ENCODE data around the gene THBS4.

Gene THBS4

DNA sequence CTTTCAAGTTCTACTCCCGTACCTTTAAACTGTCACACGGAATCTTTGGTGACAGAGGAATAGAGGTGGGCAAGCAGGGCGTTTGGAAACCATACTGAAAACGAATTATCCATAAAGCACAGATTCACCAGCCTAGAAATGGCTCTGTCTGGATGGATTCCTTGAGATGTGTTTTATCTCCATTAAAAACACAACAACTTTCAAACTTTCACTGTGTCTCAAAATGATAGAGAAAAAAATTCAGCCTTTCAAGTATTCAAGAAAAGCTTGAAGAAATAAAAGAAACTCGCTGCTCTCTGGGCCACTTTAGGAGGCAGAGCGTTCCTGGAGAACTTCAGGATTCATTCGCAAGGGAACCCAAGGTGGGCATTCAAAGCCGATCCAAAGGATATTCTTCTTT, 589 bp upstream of the THBS4 start:
- TF ChIP-seq, protein P1, sequence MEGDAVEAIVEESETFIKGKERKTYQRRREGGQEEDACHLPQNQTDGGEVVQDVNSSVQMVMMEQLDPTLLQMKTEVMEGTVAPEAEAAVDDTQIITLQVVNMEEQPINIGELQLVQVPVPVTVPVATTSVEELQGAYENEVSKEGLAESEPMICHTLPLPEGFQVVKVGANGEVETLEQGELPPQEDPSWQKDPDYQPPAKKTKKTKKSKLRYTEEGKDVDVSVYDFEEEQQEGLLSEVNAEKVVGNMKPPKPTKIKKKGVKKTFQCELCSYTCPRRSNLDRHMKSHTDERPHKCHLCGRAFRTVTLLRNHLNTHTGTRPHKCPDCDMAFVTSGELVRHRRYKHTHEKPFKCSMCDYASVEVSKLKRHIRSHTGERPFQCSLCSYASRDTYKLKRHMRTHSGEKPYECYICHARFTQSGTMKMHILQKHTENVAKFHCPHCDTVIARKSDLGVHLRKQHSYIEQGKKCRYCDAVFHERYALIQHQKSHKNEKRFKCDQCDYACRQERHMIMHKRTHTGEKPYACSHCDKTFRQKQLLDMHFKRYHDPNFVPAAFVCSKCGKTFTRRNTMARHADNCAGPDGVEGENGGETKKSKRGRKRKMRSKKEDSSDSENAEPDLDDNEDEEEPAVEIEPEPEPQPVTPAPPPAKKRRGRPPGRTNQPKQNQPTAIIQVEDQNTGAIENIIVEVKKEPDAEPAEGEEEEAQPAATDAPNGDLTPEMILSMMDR (IDR thresholded peaks at IDR 0.05; ENCODE audit: low read depth, low read length): no peak
- DNase-seq (ENCODE audit: extremely low read depth, low read depth): no peak

DNA sequence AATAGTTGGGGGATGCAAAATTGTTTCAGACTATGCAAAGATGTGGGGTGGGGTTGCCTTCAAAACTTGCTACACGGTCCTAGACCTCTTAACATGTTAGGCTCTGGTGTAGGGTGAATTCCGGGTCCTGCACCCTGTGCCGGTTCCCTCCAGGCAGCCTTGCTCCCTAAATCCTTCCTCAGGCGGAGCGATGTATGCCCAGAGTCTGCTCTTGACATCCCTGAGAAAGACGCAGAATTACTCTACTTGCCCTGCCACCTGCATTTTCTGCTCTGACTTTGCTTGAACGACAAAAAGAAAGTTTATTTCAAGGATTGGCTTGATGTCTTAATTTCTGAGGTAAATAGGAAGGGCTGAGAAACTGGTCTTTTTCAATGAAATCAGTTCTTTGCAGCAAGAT, 691 bp downstream of the THBS4 start:
- DNase-seq (ENCODE audit: extremely low read depth, low read depth): no peak
- TF ChIP-seq, protein P1 (IDR thresholded peaks at IDR 0.05; ENCODE audit: low read depth, low read length): no peak

DNA sequence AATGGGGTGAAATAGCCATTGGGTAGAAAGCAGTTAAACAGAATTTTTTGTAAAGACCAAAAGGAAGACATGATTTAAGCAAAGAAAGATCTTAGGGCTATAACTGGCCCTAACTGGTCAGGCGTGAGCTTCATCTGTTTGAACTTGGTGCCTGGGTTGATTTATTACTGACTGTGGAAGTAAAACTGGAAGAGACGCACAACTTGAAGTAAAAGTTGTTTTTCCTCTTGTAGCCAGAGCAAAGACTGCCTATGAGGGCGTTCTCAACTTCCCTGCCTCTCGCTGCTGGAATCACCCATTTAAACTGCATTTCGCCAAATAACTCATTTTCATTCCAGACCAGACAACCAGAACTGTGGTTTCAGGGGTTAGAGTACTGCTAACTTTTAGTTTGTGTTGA, 1.5 kb downstream of the THBS4 start:
- TF ChIP-seq, protein P1 (IDR thresholded peaks at IDR 0.05; ENCODE audit: low read depth, low read length): no peak

DNA sequence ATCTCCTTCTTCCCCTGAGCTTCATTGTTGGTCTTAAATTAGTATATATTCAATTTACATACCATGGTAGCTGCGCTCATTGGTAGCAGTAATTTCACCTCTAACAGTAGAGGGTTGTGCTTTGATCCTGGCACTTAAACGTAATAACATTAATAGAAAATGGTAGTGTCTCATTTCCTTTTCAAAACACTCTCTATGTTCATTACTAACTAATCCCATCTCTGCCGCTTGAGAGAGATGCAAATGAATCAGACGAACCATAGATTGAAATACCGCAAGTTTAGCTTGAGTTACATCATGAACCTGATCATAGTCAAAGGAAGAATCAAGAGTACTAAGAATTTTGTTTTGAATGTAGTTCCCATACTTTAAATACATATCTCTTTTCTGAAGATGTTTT, 2.2 kb downstream of the THBS4 start:
- no peak for DNase-seq (ENCODE audit: extremely low read depth, low read depth)
- TF ChIP-seq, protein P1 (IDR thresholded peaks at IDR 0.05; ENCODE audit: low read depth, low read length): no peak

More for the DNA sequence above, 1.5 kb downstream of the THBS4 start:
- no peak for DNase-seq (ENCODE audit: extremely low read depth, low read depth)

DNA sequence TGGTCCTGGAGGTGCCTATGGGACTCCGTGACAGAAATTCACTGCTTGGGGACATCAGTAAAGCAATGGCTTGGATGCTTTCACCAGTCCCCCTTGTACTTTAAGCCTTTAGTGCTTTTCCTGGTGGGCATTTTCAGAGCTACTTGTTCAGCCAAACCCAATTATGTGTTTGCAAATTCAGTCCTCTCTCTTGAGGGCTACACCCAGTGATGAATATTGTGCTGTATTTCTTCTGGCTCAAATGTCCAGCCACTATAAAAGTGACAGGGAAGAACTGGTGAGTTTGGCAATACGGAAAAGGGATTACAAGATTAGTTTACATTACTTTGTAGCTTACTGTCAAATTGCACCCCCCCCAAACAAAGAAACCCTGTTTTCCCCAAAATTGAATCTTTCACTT, 4.5 kb downstream of the THBS4 start:
- TF ChIP-seq, protein P1 (IDR thresholded peaks at IDR 0.05; ENCODE audit: low read depth, low read length): no peak
- no peak for DNase-seq (ENCODE audit: extremely low read depth, low read depth)

DNA sequence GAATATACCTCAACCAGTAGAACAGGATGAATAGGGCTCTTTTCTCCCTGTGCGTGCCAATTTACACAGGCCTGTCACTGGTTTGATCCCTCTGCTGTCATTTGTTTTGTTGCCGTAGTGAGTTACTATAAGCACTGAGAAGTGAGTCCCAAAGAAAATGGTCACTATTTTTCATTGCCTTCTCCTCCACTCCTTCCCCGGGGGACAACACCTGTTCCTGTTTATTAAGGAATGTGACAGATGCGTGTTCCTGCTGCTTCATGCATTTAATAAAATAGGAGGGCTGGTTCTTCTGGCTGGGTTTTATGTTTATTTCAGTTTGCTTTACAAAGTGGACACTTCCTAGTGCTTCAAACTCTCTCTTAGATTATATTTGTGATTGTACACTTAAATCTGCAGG, 6.4 kb downstream of the THBS4 start:
- TF ChIP-seq, protein P1 (IDR thresholded peaks at IDR 0.05; ENCODE audit: low read depth, low read length): no peak
- DNase-seq (ENCODE audit: extremely low read depth, low read depth): no peak

DNA sequence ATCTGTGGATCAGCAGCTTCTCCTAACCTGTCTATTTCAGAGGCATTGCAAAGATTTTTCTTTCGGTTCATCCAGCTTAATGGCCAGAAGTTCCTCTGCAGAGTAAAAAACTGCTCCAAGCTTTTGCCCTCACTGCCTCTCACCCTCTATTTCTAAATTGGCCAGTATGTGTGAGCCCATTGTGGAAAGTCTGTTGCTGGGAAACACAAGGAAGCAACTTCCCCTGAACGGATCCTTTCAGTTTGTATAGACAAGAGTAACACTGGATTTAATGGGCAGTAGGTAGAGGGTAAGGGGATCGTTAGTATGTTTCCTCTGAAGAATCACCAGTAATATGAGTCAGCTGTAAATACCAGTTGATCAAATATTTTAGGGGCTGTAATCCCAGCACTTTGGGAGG, 7.2 kb downstream of the THBS4 start:
- DNase-seq (ENCODE audit: extremely low read depth, low read depth): no peak
- TF ChIP-seq, protein P1 (IDR thresholded peaks at IDR 0.05; ENCODE audit: low read depth, low read length): no peak

Data from AG09319 (cell line).